Parathyroid adenoma (tissue), 2 donors: Measurements from ENCODE around the gene GPC6.
A peak's percentile ranks its signal among the peaks of the same experiment; 100 is the strongest.

Experiments used
- H2AFZ ChIP-seq: fragments of 300-600 bp; sonication (generic); one replicate; pipeline ENCODE4 v1.7.0; 2017; ENCODE audit warnings: antibody characterized with exemption, mild to moderate bottlenecking
- H3K27ac ChIP-seq: fragments of 300-600 bp; sonication (generic); one replicate; pipeline ENCODE4 v1.7.0; 2017
- H3K27me3 ChIP-seq: fragments of 300-600 bp; sonication (generic); one replicate; pipeline ENCODE4 v1.7.0; 2017; ENCODE audit warnings: low read length; ENCODE audit not compliant: control insufficient read depth, insufficient read depth
- H3K36me3 ChIP-seq: fragments of 300-600 bp; sonication (generic); one replicate; pipeline ENCODE4 v1.7.0; 2017; ENCODE audit warnings: low read length; ENCODE audit not compliant: control insufficient read depth, insufficient read depth
- H3K4me1 ChIP-seq: fragments of 300-600 bp; sonication (generic); one replicate; pipeline ENCODE4 v1.7.0; 2017; ENCODE audit warnings: control low read depth
- H3K4me2 ChIP-seq: fragments of 300-600 bp; sonication (generic); one replicate; pipeline ENCODE4 v1.7.0; 2017; ENCODE audit warnings: low read length
- H3K4me3 ChIP-seq: fragments of 300-600 bp; sonication (generic); one replicate; pipeline ENCODE4 v1.7.0; 2017; ENCODE audit warnings: low read depth, low read length
- H3K79me2 ChIP-seq: fragments of 300-600 bp; sonication (generic); one replicate; pipeline ENCODE4 v1.7.0; 2017; ENCODE audit warnings: control low read depth
- H3K9ac ChIP-seq: fragments of 300-600 bp; sonication (generic); one replicate; pipeline ENCODE4 v1.7.0; 2017; ENCODE audit warnings: mild to moderate bottlenecking
- H3K9me3 ChIP-seq: fragments of 300-600 bp; sonication (generic); one replicate; pipeline ENCODE4 v1.7.0; 2017; ENCODE audit warnings: low read length; ENCODE audit not compliant: control insufficient read depth
- TF ChIP-seq, protein P1 (sequence below): fragments of 300-600 bp; sonication (generic); IDR thresholded peaks from one replicate; pipeline ENCODE4 v1.7.0; 2017; ENCODE audit warnings: antibody characterized with exemption, mild to moderate bottlenecking
- donor health status: primary hyperparathyroidism.

The GPC6 gene

DNA sequence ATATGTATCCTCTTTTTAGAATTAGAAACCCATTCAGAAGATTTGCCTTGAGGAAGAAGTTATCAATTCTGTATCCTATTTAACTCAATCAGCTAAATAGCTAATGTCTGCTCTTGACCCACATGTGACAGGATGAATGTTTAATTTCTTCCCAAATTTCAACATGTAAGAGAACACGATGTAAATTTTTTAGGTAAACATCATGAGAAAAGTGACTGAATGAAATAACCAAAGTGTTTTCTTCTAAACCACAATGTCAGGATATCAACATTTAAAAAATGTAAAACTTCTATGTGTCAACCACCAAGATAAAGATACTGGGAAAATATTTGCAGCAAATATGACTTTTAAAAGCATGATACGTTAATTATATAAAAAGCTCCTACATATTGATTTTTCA is 950.4 kb downstream of the GPC6 start:
- Histone ChIP-seq H3K9ac (no peak overlapping the region), H3K36me3 (no peaks in the 10 kb centered on the region), H2AFZ (no peak overlapping the region), H3K4me1 (peaks cover 15% of the 10 kb centered on the region), H3K9me3 (no peaks in the 10 kb centered on the region), H3K79me2 (no peaks in the 10 kb centered on the region), H3K4me2 (no peak overlapping the region), H3K27ac (no peak overlapping the region), H3K4me3 (no peak overlapping the region), H3K27me3 (no peaks in the 10 kb centered on the region)
- TF ChIP-seq, protein P1, sequence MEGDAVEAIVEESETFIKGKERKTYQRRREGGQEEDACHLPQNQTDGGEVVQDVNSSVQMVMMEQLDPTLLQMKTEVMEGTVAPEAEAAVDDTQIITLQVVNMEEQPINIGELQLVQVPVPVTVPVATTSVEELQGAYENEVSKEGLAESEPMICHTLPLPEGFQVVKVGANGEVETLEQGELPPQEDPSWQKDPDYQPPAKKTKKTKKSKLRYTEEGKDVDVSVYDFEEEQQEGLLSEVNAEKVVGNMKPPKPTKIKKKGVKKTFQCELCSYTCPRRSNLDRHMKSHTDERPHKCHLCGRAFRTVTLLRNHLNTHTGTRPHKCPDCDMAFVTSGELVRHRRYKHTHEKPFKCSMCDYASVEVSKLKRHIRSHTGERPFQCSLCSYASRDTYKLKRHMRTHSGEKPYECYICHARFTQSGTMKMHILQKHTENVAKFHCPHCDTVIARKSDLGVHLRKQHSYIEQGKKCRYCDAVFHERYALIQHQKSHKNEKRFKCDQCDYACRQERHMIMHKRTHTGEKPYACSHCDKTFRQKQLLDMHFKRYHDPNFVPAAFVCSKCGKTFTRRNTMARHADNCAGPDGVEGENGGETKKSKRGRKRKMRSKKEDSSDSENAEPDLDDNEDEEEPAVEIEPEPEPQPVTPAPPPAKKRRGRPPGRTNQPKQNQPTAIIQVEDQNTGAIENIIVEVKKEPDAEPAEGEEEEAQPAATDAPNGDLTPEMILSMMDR: no peak

DNA sequence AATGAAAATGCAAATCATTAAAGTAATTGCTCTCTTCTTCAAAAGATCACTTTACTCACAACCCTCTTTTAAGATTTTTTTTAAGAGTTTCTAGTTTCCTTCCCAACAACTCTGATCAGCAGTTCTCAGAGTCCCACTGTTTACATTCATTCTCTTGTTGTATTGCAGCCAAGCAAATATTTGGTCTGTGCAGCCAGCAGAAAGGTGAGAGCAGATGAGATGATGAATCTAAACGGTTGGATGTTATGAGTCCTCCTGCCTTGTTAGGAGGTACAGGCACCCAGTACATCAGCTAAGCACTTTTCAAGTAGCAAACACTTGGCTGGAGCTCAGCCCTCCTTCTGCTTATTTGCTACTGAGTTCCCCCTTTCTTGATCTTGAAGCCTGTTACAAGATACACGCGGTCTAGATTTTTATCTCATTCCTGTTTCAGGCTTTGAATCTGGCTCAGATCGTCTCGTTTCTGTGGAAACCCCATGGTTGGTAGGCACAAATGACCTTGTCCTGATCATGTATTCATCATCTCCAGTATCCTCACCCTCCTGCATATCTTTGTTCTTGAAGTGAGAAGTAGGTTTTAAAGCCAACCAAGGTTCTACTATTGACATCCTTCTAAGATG is 952.1 kb downstream of the GPC6 start:
- Histone ChIP-seq H3K9ac (no peak overlapping the region), H3K4me1 (peaks cover 6% of the 10 kb centered on the region), H3K4me2 (peak overlapping the region; percentile 46), H3K4me3 (peak overlapping the region; percentile 6), H3K36me3 (no peaks in the 10 kb centered on the region), H3K79me2 (no peaks in the 10 kb centered on the region), H3K27ac (peak overlapping the region; percentile 74), H3K27me3 (no peaks in the 10 kb centered on the region), H3K9me3 (no peaks in the 10 kb centered on the region), H2AFZ (no peak overlapping the region)
- TF ChIP-seq, protein P1: no peak

DNA sequence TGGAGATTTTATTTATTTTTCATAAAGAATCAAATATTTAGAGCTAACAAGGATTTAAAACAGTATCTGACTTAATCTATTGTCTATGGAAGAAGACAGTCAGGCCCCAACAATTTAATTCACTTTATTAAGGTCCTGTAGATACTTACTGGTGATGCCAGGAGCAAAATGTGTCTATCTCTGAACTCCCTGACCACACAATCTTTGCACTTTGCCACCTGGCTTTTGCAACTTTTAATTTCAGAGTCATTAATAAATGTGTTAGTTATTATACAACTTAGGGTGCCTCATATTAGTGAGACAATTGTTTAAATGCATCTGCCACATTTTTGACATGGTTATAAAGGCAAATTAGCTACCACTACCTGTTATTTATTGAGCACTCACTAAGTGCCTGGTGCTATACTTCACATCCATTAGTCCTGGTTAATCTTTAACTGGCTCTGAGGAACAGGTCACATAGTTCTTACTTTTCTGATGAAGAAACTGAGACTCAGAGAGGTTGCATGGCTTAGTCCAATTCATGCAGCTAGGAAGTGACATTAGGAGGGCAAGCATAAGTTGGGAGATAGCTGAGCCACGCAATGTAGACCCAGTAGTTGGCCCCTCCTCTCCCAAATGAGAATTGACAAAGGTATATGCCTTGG is 955.0 kb downstream of the GPC6 start:
- no peak overlapping the region for H2AFZ ChIP-seq
- H3K4me1 ChIP-seq: peaks cover 6% of the 10 kb centered on the region
- no peaks in the 10 kb centered on the region for H3K36me3 ChIP-seq
- H3K9me3 ChIP-seq: no peaks in the 10 kb centered on the region
- H3K27me3 ChIP-seq: no peaks in the 10 kb centered on the region
- no peak overlapping the region for H3K4me2 ChIP-seq
- no peak overlapping the region for H3K4me3 ChIP-seq
- no peak overlapping the region for H3K9ac ChIP-seq
- TF ChIP-seq, protein P1: no peak
- no peak overlapping the region for H3K27ac ChIP-seq
- no peaks in the 10 kb centered on the region for H3K79me2 ChIP-seq

DNA sequence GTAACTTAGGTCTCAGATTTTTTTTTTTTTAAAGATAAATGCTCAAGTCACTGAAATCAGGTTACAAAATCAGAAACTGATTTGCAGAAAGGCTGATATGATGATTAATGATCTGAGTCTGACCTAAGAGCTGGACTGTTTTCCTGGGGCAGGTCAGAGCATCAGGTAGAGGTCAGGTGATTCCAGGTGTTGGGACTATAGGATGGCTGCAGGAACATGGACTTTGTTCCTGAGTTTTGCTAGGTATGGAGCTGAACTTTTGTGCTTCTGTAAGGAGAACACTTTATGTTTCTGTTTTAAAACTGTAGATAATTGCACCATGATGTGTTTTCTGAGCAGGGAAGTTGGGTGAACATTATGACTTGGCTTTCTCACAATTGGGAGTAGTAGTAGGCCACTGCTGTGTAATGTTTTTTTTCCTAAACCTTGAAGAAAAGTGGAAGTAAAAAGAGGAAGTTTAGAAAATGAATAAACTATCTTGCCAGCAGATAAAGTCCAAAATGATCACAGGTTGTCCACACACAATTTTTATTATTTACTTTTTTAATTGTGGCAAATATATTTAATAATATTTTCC is 955.7 kb downstream of the GPC6 start:
- Histone ChIP-seq H3K27me3 (no peaks in the 10 kb centered on the region), H3K27ac (no peak overlapping the region), H3K4me2 (no peak overlapping the region), H3K9ac (no peak overlapping the region), H3K79me2 (no peaks in the 10 kb centered on the region), H3K4me1 (peaks cover 6% of the 10 kb centered on the region), H2AFZ (no peak overlapping the region), H3K4me3 (no peak overlapping the region), H3K36me3 (no peaks in the 10 kb centered on the region), H3K9me3 (no peaks in the 10 kb centered on the region)
- TF ChIP-seq, protein P1: no peak
